Subcutaneous abdominal adipose tissue (tissue), 5 donors: ENCODE data around the gene LRIF1.

Experiments
- H3K27ac ChIP-seq: one replicate; pipeline ENCODE4 v1.7.0; 2013; ENCODE audit warnings: low read depth, mild to moderate bottlenecking, inconsistent platforms, low read length, moderate library complexity
- H3K27me3 ChIP-seq, 5 donors: one replicate each; pipeline ENCODE4 v1.7.0; 2013; ENCODE audit warnings: low read length in 5 of 5, inconsistent platforms in 1 of 5; ENCODE audit not compliant: control insufficient read depth in 5 of 5, insufficient read depth in 4 of 5
- H3K36me3 ChIP-seq, 5 donors: one replicate each; pipeline ENCODE4 v1.7.0; 2013; ENCODE audit warnings: low read length in 5 of 5; ENCODE audit not compliant: control insufficient read depth in 5 of 5, insufficient read depth in 5 of 5
- H3K4me1 ChIP-seq, 5 donors: one replicate each; pipeline ENCODE4 v1.7.0; 2013; ENCODE audit warnings: low read length in 5 of 5, mild to moderate bottlenecking in 3 of 5, moderate library complexity in 1 of 5; ENCODE audit not compliant: control insufficient read depth in 5 of 5, insufficient read depth in 5 of 5
- H3K4me3 ChIP-seq, 5 donors: one replicate each; pipeline ENCODE4 v1.7.0; 2013; ENCODE audit warnings: low read length in 5 of 5, low read depth in 1 of 5
- H3K9ac ChIP-seq, 5 donors: one replicate each; pipeline ENCODE4 v1.7.0; 2013; ENCODE audit warnings: low read length in 5 of 5, mild to moderate bottlenecking in 4 of 5, moderate library complexity in 3 of 5
- H3K9me3 ChIP-seq, 5 donors: one replicate each; pipeline ENCODE4 v1.7.0; 2013; ENCODE audit warnings: low read length in 5 of 5; ENCODE audit not compliant: control insufficient read depth in 5 of 5
- donor health status: healthy.
- donor health status: healthy.
- donor health status: healthy.
- donor health status: healthy.
- donor health status: healthy.

Gene LRIF1

GRCh38 chr1:110921953-110922352 lies 41.8 kb downstream of the LRIF1 start:
- no peaks in the 10 kb centered on the region for H3K36me3 ChIP-seq

GRCh38 chr1:110918016-110918415 lies 45.7 kb downstream of the LRIF1 start:
- Histone ChIP-seq H3K27me3 (no peaks in the 10 kb centered on the region), H3K36me3 (no peaks in the 10 kb centered on the region), H3K27ac (no peak overlapping the region), H3K9ac (no peak overlapping the region), H3K9me3 (peaks cover 0 to 11% (median 2%) of the 10 kb centered on the region in 5 donors), H3K4me1 (no peaks in the 10 kb centered on the region), H3K4me3 (no peak overlapping the region)

More at GRCh38 chr1:110921953-110922352, 41.8 kb downstream of the LRIF1 start:
- H3K4me3 ChIP-seq, result no peak overlapping the region
- no peaks in the 10 kb centered on the region for H3K27me3 ChIP-seq
- peaks cover 0 to 6% (median 3%) of the 10 kb centered on the region in 5 donors for H3K9me3 ChIP-seq
- H3K4me1 ChIP-seq, result no peaks in the 10 kb centered on the region
- no peak overlapping the region for H3K27ac ChIP-seq
- no peak overlapping the region for H3K9ac ChIP-seq

DNA sequence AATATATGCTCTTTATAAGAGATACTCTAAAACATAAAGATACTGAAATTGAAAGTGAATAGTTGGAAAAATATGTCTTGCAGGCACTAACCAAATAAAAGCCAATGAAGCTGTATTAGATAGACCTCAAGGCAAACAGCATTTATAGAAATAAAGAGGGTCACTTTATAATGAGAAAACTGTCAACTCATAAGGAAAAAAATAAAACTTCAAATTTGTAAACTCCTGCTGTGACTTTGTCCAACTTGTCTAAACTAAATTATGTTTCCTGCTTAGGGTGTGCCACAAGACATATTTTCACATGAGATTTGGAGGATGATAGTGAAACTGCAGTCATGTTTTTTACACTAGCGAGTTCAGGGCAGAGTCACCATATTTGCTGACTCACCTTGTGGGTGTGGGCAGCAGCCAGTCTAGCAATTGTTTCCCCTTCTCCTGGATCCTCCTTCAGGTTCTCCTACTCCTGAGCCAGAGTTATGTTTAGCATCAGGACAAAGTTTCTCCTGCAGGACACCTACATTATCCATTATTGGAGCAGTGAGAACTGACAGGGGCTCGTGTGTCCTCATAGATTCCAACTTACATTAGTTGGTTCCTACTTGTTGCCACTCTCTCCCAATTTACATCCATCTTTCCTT lies 46.9 kb downstream of the LRIF1 start:
- Histone ChIP-seq H3K9ac (no peak overlapping the region), H3K9me3 (peaks cover 0 to 10% (median 0%) of the 10 kb centered on the region in 5 donors), H3K4me3 (no peak overlapping the region), H3K27me3 (no peaks in the 10 kb centered on the region), H3K36me3 (no peaks in the 10 kb centered on the region), H3K4me1 (no peaks in the 10 kb centered on the region), H3K27ac (no peak overlapping the region)

GRCh38 chr1:110916274-110916668 lies 47.5 kb downstream of the LRIF1 start:
- Histone ChIP-seq H3K4me1 (no peaks in the 10 kb centered on the region), H3K9ac (no peak overlapping the region), H3K4me3 (no peak overlapping the region), H3K9me3 (peaks cover 0 to 10% (median 0%) of the 10 kb centered on the region in 5 donors), H3K27me3 (no peaks in the 10 kb centered on the region), H3K36me3 (no peaks in the 10 kb centered on the region), H3K27ac (no peak overlapping the region)

DNA sequence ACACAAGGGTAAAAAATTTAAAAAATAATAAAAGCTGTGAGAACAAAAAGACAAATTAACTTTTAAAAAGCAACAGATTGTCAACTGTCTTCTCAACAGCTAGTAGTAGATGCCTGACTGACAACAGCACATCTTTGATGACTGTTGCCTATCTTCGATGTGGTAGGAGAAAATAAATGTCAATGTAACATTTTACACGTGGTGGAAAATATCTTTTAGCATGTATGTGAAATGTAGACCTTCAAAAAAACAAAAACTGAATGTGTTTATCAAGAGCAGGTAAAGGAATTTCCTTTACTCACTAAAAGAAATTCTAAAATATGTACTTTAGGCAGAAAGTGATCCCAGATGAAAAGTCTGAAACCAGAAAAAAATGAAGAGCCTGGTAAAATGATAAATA lies 47.9 kb downstream of the LRIF1 start:
- no peak overlapping the region for H3K4me3 ChIP-seq
- no peak overlapping the region for H3K9ac ChIP-seq
- H3K27me3 ChIP-seq, result no peaks in the 10 kb centered on the region
- no peak overlapping the region for H3K27ac ChIP-seq
- no peaks in the 10 kb centered on the region for H3K4me1 ChIP-seq
- H3K9me3 ChIP-seq, result peaks cover 0 to 10% (median 0%) of the 10 kb centered on the region in 5 donors
- H3K36me3 ChIP-seq, result no peaks in the 10 kb centered on the region

- peaks cover 0 to 10% (median 0%) of the 10 kb centered on the region in 5 donors for H3K9me3 ChIP-seq
- no peaks in the 10 kb centered on the region for H3K4me1 ChIP-seq
- no peak overlapping the region for H3K27ac ChIP-seq
- H3K36me3 ChIP-seq, result no peaks in the 10 kb centered on the region
- H3K9ac ChIP-seq, result no peak overlapping the region
- H3K4me3 ChIP-seq, result no peak overlapping the region
- H3K27me3 ChIP-seq, result no peaks in the 10 kb centered on the region
Measured at GRCh38 chr1:110914676-110915075, 49.0 kb downstream of the LRIF1 start.

GRCh38 chr1:110912784-110913183 lies 50.9 kb downstream of the LRIF1 start:
- Histone ChIP-seq H3K4me3 (no peak overlapping the region), H3K9ac (no peak overlapping the region), H3K9me3 (peaks cover 0 to 10% (median 0%) of the 10 kb centered on the region in 5 donors), H3K27ac (no peak overlapping the region), H3K4me1 (no peaks in the 10 kb centered on the region), H3K27me3 (no peaks in the 10 kb centered on the region), H3K36me3 (no peaks in the 10 kb centered on the region)

- Histone ChIP-seq H3K9ac (no peak overlapping the region), H3K27ac (no peak overlapping the region), H3K4me1 (no peaks in the 10 kb centered on the region), H3K27me3 (no peaks in the 10 kb centered on the region), H3K4me3 (no peak overlapping the region), H3K9me3 (no peaks in the 10 kb centered on the region), H3K36me3 (peaks cover 0 to 8% (median 0%) of the 10 kb centered on the region in 5 donors)
Measured at GRCh38 chr1:110903853-110904500, 59.7 kb downstream of the LRIF1 start.

DNA sequence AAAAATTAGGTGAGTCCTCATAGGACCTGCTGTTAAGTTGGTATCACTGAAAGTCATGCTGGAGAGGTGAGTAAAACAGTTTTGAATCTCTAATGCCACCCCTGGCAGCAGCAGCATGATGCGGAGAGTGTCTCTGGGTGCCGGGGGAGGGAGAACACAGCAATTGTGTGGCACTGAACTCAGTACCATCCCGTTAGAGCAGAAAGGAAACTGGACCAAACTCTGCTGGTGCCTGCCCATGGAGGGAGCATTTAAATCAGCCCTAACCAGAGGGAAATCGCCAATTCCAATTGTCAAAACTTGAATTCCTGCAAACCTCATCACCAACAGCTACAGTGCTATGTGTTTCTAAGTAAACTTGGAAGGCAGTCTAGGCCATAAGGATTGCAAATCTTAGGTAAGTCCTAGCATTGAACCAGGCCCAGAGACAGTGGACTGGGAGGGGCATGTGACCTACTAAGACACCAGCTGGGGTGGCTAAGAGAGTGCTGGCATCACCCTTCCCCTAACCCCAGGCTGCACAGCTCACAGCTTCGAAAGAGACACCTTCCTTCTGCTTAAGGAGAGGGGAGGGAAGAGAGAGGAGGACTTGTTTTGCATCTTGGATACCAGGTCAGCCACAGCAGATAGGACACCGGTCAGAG lies 60.8 kb downstream of the LRIF1 start:
- no peaks in the 10 kb centered on the region for H3K27me3 ChIP-seq
- H3K9ac ChIP-seq, result no peak overlapping the region
- no peaks in the 10 kb centered on the region for H3K4me1 ChIP-seq
- no peaks in the 10 kb centered on the region for H3K9me3 ChIP-seq
- no peak overlapping the region for H3K27ac ChIP-seq
- peaks cover 0 to 8% (median 0%) of the 10 kb centered on the region in 5 donors for H3K36me3 ChIP-seq
- no peak overlapping the region for H3K4me3 ChIP-seq

GRCh38 chr1:110899458-110899843 lies 64.3 kb downstream of the LRIF1 start:
- H3K9ac ChIP-seq, result no peak overlapping the region
- H3K36me3 ChIP-seq, result peaks cover 0 to 11% (median 0%) of the 10 kb centered on the region in 5 donors
- H3K4me1 ChIP-seq, result no peaks in the 10 kb centered on the region
- H3K9me3 ChIP-seq, result no peaks in the 10 kb centered on the region
- H3K27ac ChIP-seq, result no peak overlapping the region
- no peaks in the 10 kb centered on the region for H3K27me3 ChIP-seq
- H3K4me3 ChIP-seq, result no peak overlapping the region
